ENCODE data around the gene TNS4. TPM values are rescaled to one million over a fixed set of nuclear protein-coding genes. Genes with fewer than 3 reads are reported as not detected.

Gene TNS4
- total RNA-seq, 1 experiment from 2014 or later, result 522 TPM

DNA sequence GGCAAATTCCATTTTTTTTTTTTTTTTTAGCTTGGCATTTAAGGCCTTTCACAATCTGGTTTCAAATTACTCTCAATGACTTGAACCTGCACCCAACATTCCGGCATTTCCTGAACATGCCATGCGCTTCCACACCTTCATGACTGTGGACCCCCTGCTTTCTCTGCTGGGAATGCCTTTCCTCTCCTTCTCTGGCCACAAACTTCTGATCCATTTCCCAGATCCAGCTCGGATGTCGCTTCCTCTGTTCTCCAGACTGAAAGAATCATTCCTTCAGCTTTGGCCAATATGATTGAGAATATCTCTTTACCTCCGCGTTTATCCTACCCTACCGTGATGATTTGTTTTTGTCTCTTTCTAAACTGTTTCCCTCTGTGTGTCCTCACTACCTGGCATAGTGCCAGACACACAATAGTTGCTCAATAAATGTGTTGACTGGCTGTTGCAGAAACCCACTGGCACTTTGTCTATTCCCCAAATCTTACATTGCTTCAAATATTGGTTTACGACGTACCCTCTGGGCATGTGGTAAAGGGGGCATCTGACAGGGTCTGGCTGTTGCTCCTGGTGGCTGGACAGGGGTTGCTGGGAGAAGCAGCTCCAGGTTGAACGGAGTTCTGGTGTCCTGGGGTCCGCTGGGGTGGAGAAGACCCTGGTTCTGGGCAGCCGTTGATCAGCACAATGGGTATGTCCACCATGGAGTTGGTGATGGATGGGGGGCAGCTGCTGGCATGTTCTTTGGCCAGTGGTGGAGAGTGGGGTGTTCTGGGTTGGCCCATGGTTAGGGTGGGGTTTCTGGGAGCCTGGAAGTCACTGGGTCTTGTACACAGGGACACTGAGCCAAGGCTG lies 14.7 kb downstream of the TNS4 start:
- Mint-ChIP-seq H3K4me1 (ENCODE audit: insufficient read depth, unreplicated experiment) (peaks cover 83% of the 10 kb centered on the region), H3K4me3 (ENCODE audit: unreplicated experiment) (peak overlapping the region; percentile 37), H3K9me3 (ENCODE audit: unreplicated experiment) (no peaks in the 10 kb centered on the region), H3K27me3 (ENCODE audit: insufficient read depth, unreplicated experiment) (no peaks in the 10 kb centered on the region), H3K27ac (ENCODE audit: low read depth, unreplicated experiment) (peak overlapping the region; percentile 89), H3K36me3 (ENCODE audit: insufficient read depth, unreplicated experiment) (peaks cover 100% of the 10 kb centered on the region)
- peak; percentile 95 for DNase-seq (ENCODE audit: unreplicated experiment)
- TF ChIP-seq, protein P1, sequence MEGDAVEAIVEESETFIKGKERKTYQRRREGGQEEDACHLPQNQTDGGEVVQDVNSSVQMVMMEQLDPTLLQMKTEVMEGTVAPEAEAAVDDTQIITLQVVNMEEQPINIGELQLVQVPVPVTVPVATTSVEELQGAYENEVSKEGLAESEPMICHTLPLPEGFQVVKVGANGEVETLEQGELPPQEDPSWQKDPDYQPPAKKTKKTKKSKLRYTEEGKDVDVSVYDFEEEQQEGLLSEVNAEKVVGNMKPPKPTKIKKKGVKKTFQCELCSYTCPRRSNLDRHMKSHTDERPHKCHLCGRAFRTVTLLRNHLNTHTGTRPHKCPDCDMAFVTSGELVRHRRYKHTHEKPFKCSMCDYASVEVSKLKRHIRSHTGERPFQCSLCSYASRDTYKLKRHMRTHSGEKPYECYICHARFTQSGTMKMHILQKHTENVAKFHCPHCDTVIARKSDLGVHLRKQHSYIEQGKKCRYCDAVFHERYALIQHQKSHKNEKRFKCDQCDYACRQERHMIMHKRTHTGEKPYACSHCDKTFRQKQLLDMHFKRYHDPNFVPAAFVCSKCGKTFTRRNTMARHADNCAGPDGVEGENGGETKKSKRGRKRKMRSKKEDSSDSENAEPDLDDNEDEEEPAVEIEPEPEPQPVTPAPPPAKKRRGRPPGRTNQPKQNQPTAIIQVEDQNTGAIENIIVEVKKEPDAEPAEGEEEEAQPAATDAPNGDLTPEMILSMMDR (IDR thresholded peaks at IDR 0.05; ENCODE audit: unreplicated experiment), result no peak
- BruUV-seq (replicated peaks), result TSS peak; percentile 68
- CTCF ChIA-PET, result interaction anchor here (0.6 to 2.2 kb wide), 5 partner anchors 10 to 118 kb away, joined by 3 to 9 read pairs (median 4); no protein-coding TSS in a partner anchor
- intact Hi-C loops (cut with micrococcal nuclease), result loop anchor here (1.0 kb wide), 3 partner anchors 13 to 47 kb away; no protein-coding TSS in a partner anchor
- POLR2A ChIA-PET, result interaction anchor here (0.6 to 21.4 kb wide), 13 partner anchors 11 to 321 kb away, joined by 3 to 703 read pairs (median 16); partner anchors contain the start of gene TNS4

DNA sequence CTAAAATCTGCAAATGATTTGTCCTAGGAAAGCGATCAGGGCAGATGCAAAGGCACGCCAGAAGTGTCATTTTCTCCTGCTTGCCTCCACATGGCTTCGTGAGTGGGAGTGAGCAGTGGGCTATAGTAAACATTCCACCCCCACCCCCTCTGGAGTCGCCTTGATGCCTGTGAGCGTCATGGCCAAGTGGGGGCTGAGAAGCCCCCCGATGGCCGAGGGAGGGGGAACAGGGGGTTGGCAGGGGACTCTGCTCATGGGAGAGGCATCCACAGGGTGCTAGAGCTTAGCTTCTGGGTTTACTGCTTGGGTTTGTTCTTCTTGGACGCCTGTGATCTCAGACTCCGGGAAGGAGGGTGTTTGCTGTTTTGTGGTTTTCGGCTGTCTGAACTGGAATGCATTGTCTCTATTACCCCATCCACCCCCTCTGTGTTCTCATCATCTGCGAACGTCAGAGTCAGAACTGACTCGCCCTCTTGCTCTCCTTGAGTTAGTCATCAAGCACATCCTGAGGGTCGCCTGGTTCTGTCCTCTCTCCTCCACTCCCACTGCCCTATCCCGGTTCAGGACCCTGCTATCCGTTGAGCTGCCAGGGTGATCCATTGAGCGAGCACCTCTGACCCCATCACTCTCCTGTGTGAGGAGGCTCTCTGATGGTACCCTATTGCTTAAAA lies 15.4 kb downstream of the TNS4 start:
- peak overlapping the region; percentile 89 for H3K27ac Mint-ChIP-seq (ENCODE audit: low read depth, unreplicated experiment)
- peaks cover 100% of the 10 kb centered on the region for H3K36me3 Mint-ChIP-seq (ENCODE audit: insufficient read depth, unreplicated experiment)
- ChIA-PET CTCF (interaction anchor here (0.6 to 2.2 kb wide), 6 partner anchors 9 to 72 kb away, joined by 3 to 9 read pairs (median 4); no protein-coding TSS in a partner anchor), POLR2A (interaction anchor here (0.6 to 21.4 kb wide), 16 partner anchors 11 to 1839 kb away, joined by 3 to 703 read pairs (median 10); partner anchors contain the start of gene TNS4)
- TF ChIP-seq, protein P1 (IDR thresholded peaks at IDR 0.05; ENCODE audit: unreplicated experiment), result no peak
- peak; percentile 98 for DNase-seq (ENCODE audit: unreplicated experiment)
- H3K9me3 Mint-ChIP-seq (ENCODE audit: unreplicated experiment), result no peaks in the 10 kb centered on the region
- peaks cover 83% of the 10 kb centered on the region for H3K4me1 Mint-ChIP-seq (ENCODE audit: insufficient read depth, unreplicated experiment)
- H3K4me3 Mint-ChIP-seq (ENCODE audit: unreplicated experiment), result peak overlapping the region; percentile 54
- no peaks in the 10 kb centered on the region for H3K27me3 Mint-ChIP-seq (ENCODE audit: insufficient read depth, unreplicated experiment)
- BruUV-seq (replicated peaks), result no TSS peak
- intact Hi-C loops (cut with micrococcal nuclease), result loop anchor here (1.0 kb wide), 3 partner anchors 13 to 47 kb away; no protein-coding TSS in a partner anchor

- Mint-ChIP-seq H3K36me3 (ENCODE audit: insufficient read depth, unreplicated experiment) (peaks cover 100% of the 10 kb centered on the region), H3K9me3 (ENCODE audit: unreplicated experiment) (no peaks in the 10 kb centered on the region), H3K27me3 (ENCODE audit: insufficient read depth, unreplicated experiment) (no peaks in the 10 kb centered on the region), H3K4me3 (ENCODE audit: unreplicated experiment) (peak overlapping the region; percentile 54), H3K27ac (ENCODE audit: low read depth, unreplicated experiment) (peak overlapping the region; percentile 89), H3K4me1 (ENCODE audit: insufficient read depth, unreplicated experiment) (peaks cover 83% of the 10 kb centered on the region)
- CTCF ChIA-PET, result interaction anchor here (0.6 to 2.2 kb wide), 4 partner anchors 8 to 49 kb away, joined by 3 to 9 read pairs (median 4); no protein-coding TSS in a partner anchor
- no TSS peak for BruUV-seq (replicated peaks)
- TF ChIP-seq, protein P1 (IDR thresholded peaks at IDR 0.05; ENCODE audit: unreplicated experiment), result no peak
- intact Hi-C loops (cut with micrococcal nuclease), result no loop called here
- no peak for DNase-seq (ENCODE audit: unreplicated experiment)
- POLR2A ChIA-PET, result interaction anchor here (0.8 to 21.4 kb wide), 12 partner anchors 10 to 1203 kb away, joined by 3 to 703 read pairs (median 16); partner anchors contain the start of gene TNS4
Observed at GRCh38 chr17:40484973-40485530, 16.4 kb downstream of the TNS4 start.
